PC-9 (cell line): Measurements from ENCODE around the gene ISOC2.

Source experiments
- EZH2 ChIP-seq: fragments of 200-600 bp; sonication (generic); IDR thresholded peaks from 2 replicates; pipeline ENCODE4 v1.8.0; 2017; ENCODE audit warnings: antibody characterized with exemption, low read depth
- TF ChIP-seq, protein P1 (sequence below): fragments of 200-600 bp; sonication (generic); conservative IDR thresholded peaks from 2 replicates; pipeline ENCODE4 v1.6.1; 2017; ENCODE audit warnings: mixed run types, antibody characterized with exemption, mild to moderate bottlenecking, moderate library complexity

- TF ChIP-seq, protein P1, sequence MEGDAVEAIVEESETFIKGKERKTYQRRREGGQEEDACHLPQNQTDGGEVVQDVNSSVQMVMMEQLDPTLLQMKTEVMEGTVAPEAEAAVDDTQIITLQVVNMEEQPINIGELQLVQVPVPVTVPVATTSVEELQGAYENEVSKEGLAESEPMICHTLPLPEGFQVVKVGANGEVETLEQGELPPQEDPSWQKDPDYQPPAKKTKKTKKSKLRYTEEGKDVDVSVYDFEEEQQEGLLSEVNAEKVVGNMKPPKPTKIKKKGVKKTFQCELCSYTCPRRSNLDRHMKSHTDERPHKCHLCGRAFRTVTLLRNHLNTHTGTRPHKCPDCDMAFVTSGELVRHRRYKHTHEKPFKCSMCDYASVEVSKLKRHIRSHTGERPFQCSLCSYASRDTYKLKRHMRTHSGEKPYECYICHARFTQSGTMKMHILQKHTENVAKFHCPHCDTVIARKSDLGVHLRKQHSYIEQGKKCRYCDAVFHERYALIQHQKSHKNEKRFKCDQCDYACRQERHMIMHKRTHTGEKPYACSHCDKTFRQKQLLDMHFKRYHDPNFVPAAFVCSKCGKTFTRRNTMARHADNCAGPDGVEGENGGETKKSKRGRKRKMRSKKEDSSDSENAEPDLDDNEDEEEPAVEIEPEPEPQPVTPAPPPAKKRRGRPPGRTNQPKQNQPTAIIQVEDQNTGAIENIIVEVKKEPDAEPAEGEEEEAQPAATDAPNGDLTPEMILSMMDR: no peak
- TF ChIP-seq EZH2: no peak
These were observed 36.9 kb downstream of the ISOC2 start for GRCh38 chr19:55424518-55424917.
